LHCN-M2 (cell line): Measurements from ENCODE around the gene CRIP1. TPM values are rescaled to one million over a fixed set of nuclear protein-coding genes. Genes with fewer than 3 reads are reported as not detected.

ENCODE experiments used
- DNase-seq: peaks from one replicate; pipeline ENCODE4 v3.0.0-alpha.2; 2012; ENCODE audit warnings: low read depth
- total RNA-seq: library from RNA; depleted of rRNA; stranded (reverse); fragments of >200 nt; gene quantifications from 2 replicates; pipeline ENCODE4 v1.2.3, GENCODE V29; 2014

The CRIP1 gene
- total RNA-seq, 1 experiment from 2014 or later = not detected

DNA sequence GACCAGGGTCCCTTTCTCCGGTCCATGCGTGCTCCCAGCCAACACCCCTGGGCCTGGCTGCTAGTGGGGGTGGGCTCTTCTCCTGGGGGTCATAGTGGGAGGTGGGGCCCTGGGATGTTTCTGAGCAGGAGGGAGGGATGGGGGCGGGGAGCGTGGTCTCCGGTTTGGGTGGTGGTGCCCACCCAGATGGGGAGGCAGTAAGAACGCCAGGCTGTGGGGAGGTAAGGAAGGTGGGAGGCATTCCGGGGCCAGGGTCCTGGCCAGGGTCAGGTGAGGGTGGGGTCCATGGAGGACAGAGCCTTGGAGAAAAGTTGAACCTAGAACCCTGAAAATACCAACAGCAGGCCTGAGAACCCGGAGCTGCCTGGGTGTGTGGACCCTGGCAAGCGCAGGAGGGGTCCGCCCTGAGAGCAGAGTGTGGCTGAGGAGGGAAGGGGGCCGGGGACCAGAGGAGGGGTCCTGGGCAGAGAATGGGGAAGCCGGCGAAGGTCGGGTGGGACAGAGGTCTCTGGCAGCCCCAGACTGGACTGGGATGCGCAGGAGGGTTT, 6.4 kb upstream of the CRIP1 start:
- no peak for DNase-seq

DNA sequence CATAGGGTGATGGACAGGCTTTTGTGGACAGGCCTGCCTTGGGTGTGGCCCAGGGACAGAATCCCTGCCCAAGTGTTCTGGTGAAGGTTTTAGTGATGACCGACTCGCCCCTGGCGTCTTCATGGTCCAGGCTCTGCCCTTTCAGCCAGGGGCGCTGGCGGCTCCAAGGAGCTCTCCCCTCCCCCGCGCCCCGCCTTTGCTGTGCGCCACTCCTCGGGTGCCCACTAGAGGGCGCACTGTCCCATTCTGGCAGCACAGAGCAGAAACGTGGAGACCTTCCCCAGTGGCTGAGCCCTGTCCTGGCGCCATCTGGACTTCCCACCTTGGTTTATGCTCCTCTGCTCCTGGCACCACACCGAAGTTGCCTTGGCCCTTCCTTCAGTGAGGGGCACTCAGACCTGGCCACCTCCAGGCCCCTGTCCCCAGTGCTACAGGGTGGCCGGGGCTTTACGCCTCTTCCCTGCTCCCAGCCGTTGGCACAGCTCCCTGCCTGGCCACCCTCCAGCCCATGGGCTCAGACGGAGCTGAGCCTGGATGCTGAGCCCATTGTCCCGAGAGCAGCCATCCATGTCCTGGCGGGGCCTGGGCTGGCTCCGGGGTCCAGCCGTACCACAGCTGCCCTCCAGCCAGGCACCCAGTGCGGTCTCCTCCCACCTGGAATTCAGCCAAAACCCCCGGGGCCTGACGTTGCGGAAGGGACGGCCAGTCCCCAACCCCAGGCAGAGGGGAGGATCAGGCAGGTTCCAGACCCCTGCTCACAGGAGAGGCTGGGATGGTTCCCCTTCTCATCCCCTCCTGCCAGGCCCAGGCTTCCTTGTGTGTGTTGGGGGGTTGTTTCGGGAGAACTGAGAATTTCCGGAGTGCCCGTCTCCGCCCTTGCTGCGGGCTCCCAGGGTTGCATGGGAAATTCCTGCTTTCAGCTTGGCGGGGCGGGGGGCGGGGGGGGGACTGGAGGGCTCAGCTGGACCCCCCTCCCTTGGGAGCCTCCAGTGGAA, 5.6 kb upstream of the CRIP1 start:
- DNase-seq = peak; percentile 86

DNA sequence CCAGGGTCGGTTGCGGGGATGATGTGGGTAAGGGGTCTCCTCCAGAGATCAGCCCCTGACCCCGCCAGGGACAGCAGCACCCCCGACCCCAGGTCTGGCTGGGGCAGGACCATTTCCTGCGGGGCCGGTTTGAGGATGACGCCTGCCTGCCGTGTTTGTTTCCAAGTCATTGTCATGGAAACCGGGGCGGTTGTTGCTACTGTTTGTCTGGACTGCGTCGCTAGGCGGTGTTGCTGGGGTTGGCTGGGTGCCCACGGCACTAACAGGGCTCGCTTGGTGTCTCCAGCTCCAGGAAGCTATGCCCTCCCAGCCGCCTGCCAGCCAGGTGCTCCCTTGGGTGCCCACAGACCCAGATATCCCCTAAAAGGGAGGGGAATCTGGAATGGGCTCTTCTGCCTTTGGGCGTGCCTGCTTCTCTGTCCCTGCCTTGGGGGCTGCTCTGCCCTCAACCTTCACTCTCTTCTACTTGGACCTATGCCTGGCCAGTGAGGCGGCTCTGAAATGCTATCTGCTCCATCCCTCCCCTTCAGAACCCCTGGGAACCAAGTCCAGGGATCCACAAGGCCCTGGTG, 4.7 kb upstream of the CRIP1 start:
- DNase-seq = peak; percentile 96

DNA sequence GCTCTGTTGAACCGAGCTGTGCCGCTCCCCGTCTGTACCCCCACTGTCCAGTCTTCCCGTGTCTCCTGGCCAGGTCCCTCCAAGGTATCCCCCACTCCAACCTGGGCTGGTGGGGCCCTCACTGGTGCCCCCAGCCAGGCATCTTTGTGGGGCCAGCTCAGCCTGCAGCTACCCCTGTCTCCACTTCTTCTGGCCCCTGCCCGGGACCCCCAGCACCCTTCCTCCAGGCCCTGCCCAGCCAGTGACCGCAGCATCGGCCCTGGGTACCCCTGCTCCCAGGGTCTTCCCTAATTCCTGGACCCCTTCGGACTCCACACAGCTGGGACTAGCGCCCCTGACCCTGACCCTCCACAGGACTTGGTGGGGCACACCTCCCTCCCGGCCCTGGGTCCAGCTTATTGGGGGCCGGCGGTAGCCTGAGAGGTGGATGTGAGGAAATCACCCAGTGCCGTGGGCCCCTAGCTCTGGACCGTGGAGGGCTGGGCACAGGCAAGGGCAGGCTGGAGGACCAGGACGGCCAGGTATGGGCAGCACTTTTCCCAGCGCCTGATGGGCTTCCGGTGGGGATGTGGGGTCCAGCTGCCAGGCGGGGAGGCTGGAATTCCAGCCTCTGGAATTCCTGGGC, 4.1 kb upstream of the CRIP1 start:
- no peak for DNase-seq

DNA sequence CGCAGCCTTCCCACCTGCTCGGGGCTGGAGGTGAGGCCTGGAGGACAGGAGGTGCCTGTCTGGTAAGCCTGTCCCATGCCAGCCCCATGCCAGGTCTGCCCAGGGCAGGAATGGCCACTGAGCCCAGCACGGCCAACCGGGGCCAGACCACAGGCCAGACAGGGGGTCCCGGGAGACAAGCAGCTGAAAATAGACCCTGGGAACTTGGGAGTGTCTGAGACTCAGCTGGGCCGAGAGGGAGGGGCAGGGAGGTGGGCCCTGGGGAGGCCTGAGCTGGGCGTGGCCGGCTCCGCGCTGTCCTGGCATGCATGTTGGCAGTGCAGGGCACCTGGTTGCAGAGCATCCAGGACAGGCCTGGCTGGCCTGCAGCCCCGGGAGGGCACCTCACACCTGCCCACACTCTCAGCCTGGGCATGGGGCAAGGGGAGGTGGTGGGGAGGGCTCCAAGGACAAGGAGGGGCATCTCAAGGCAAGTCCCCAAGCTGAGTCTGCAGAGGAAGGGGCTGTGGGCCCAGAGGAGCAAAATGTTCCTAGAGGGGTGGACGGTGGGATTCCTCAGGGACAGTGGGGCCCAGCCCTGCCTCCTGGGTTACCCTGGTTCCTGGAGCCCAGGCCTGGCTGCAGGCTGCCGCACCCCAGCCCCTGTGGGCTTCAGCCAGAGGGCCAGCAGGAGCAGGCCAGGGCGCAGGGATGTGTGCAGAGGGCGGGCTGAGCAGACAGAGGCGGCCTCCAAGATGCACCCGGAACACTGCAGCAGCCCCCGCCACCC, 3.2 kb upstream of the CRIP1 start:
- no peak for DNase-seq

DNA sequence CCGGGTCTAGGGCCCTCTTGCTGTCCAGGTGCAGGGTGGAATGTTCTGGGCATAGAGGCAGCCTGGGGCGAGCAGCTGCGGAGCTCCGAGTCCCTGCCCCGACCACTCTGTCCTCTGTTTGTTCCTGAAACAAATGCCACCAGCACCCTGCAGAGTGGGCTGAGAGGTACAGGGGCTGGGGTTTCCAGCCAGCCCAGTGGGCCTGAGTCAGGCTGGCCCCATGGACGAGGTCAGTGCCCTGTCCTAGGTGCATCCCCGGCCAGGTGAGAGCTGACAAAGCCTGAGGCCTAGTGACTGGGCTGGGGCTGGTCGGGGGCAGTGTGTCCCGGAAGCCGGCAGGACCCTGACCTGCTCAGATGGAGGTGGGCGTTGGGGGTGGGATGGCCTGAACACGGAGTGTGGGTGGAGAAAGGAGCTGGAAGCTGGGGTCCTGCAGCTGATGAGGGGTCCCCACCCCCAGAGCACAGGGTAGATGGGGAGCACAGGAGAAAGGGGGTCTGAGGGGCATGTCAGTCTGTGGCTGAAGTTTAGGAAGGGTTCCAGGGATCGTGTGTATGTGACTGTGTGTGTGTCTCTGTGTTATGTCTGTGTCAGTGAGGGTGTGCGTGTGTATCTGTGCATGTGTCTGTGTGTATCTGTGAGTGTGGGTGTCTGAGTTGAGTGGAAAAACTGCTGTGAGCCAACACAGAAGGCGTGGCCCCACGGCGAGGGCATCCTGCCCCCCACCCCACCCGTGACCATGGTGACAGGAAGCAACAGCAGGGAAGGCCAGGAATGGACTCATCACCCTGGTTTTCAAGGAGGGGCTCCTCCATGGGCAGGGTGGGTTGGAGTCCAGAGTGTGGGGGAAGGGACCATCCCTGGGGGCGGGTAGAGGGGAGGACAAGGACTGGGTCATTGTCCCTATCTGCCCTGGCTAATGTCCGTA, 2.4 kb upstream of the CRIP1 start:
- DNase-seq = peak; percentile 7

DNA sequence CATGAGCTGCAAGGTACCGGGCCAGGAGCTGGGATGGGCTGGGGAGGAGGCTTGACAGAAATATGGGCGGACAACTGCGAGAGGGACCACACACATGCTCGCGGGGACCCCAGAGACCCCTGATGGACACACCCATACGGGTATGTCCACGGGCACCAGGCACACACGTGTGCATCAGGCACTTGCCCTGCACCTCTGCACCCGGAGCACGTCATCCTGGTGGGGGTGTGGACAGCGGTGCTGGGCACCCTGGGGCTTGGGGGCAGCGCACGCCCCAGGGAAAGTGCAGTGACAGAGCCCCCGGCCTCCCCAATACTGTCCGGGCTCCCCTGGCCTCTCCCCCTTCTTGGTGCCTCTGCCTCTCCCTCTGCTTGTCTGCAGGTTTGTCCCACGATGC, 1.7 kb upstream of the CRIP1 start:
- no peak for DNase-seq

DNA sequence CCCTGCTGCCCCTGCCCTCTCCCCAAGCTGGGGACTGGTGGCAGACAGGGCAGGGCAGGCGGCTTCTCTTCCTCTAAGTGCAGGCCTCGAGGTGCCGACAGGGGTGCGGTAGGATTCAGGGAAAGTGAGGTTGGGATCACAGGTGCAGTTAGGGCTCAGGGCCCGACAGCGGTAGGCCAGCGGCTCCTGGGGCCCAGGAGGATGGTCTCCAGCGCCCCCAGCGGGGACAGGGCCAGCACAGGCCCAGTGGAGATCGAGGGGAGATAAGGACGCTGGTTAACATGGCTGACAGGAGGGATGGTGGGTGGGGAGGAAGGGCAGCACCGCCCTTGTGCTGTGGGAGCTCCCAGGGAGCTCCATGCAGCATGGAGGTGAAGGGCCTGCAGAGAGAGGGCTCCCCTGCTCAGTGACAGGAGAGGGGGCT, 935 bp upstream of the CRIP1 start:
- DNase-seq = no peak

DNA sequence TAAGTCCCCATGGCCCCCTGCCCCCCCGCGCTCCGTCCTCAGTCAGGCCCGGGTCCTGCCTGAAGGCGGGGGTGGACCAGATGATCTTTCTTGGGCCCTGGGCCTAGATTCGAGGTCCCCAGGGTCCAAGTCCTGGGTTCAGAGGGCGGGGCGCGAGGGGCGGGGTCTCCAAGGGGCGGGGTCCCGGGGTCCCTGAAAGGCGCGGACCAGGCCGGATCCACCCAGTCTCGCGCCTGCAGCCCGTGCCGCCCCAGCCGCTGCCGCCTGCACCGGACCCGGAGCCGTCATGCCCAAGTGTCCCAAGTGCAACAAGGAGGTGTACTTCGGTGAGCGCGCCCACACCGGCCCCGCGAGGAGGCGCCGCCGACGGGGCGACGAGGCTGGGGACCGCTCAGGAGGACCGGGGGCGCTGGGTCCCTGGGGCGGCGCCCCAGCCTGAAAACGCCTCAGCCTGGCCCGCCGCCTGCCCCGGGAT, 325 bp downstream of the CRIP1 start:
- no peak for DNase-seq

DNA sequence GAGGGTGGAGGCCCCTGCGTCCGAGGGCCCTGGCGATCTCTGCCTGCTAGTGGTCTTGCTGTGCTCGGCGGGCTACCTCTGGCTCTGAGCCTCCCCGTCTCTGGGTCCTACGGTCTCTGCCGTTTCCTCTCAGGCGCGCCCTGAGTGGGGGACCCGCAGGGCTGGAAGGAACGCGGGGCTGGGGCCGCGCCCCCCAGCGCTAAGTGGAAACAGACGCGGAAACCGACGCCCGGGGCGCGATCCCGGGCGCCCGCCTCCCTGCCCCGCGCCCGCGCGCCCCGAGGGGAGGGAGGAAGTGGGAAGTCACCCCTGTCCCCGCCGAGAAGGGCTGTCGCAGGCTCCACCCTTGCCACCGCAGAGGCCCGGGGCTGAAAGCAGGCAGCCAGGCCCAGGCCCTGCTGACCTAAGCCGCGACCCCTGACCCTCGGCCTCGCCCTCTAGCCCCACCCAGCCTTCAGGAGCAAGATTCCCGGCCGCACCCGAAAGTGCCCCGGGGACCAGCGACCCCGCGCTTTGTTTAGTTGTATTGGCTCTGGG, 831 bp downstream of the CRIP1 start:
- no peak for DNase-seq

DNA sequence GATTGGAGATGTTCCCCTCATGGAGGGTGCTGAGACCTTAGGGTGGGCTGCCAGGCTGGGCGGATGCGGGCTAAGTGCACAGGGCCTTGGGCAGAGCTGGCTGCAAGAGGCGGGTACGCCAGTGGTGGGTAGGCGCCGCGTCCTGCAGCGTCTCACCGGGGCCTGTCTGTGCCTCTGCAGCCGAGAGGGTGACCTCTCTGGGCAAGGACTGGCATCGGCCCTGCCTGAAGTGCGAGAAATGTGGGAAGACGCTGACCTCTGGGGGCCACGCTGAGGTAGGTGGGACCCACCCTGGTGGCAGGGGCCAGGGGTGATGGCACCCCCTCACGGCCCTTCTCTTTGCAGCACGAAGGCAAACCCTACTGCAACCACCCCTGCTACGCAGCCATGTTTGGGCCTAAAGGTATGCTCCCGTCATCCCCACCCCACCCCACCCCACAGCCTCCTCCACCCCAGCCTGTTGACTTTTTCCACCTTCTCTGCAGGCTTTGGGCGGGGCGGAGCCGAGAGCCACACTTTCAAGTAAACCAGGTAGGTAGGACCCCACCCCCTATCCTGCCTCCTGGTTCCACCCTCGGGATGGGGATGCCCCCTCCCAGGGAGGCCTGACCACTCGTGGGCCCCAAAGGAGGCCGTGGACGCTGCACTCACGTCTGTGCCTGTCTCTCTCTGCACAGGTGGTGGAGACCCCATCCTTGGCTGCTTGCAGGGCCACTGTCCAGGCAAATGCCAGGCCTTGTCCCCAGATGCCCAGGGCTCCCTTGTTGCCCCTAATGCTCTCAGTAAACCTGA, 1.5 kb downstream of the CRIP1 start:
- no peak for DNase-seq

DNA sequence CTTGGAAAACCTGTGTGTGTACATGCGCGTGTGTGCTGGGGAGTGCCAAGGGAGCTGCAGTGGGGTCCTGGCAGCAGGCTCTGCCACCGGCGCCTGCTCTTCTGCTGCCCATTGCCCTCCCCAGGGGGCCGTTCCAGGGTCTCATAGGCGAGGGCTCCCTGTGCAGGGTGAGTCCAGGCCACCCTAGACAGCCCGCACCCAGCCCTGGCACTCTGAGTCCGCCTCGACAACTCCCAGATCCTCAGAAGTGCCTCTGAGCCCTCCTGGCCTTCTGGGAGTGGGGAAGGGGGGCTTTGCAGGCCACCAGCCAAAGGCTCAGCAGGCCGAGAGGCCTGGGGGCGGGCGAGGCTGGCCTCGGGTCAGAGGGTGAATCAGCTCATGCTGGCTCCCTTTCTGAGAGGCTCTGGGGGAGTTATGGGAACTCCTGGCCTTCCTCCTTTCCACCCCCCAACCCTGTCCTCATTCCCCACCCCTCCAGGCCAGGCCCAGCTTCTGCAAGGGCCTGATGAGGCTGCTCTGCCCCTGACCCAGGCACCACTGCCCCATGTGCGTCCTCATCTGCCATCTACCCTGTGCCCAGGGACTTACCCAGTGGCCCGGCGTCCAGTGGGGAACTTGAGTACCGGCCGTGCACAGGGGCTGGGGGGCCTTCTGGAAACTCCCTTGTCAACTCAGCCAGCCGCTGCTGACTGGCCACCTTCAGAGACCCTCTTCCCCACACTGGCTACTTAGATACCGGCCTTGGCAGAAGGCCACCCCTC, 2.3 kb downstream of the CRIP1 start:
- no peak for DNase-seq

DNA sequence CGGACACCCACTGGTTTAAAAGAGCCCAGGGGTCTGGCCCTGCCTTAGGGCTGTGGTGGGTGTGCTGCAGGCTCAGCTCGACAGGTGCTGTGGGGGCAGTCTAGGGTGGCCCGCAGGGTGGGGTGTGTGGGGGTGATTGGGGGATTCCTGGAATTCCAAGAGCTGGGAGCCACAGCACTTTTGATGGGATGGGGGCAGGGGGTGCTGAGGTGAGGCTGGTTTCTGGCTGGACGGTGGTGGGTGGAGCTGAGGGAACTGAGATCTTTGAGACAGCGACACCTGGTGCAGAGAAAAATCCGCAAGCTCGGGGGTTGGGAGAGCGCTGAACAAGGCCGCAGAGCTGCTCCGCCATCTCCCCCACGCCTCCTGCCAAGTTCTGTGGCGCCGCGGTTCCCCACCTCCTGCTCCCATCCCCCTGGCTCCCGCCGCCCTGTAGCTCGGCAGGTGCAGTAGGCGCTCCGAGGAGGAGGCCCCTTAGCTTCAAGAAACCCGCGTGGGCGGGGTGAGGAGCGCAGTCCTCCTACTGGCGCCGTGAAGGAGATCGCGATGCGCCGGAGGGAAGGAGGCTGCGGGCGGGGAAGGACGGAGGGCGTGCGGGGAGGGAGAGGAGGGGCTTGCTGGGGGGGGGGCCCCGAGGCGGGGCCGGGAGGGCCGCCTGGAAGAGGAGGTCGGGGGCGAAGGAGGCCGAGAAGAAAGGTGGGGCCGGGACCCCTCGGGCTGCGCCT, 3.0 kb downstream of the CRIP1 start:
- DNase-seq = peak; percentile 73

DNA sequence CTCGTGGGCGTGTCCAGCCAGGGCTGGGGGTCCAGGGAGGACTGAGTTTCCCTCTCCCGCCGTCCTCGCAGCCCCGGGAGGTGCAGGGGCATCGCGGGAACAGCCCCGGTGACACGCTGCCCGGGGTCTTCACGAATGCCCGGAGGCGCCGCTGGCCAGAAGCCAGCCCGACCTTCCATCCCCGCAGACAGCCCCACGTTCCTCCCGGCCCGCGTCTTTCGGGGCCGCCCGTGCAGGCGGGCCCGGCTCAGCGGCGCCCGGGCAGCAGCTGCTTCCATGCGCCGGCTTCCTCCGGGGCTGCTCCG, 3.5 kb downstream of the CRIP1 start:
- no peak for DNase-seq

DNA sequence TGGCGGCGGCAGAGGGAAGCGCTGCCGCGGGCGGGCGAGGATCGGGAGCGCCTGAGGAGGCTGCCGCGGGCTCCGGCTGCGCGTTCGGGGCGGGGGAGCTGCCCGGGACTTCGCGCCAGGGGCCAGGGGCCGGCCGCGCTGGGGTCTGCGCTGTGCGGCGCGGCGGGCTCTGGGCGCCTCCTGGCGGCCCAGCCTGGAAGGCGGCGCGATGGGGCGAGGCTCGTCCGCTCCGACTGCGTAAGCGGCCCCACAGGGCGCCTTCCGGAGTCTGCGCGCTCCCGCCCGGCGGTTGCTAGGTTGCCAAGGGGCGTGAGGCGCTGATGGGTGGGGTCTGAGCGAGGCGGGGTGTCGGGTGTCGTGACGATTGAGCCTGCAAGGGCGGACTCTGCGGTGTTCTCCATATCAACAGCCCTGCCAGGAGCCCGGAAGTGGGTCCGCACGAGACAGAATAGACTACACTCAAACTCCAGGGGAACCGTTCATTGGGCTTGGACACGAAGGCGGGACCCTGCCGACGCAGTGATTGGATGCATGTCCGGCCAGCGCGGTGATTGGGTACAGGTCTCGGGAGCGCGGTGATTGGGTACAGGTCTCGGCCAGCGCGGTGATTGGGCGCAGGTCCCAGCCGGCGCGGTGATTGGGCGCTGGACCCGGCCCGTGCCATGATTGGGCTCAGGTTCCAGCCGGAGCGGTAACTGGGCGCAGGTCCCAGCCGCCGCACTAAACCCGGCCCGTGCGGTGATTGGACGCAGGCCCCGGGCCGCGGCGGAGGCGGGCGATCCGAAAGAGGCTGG, 4.1 kb downstream of the CRIP1 start, which contains the start of gene TEDC1:
Gene TEDC1 (plus strand): TSS at position 675 of the 794 bp plus-strand sequence. CDS start 130 bp downstream, outside the sequence.
- DNase-seq = peak; percentile 100

DNA sequence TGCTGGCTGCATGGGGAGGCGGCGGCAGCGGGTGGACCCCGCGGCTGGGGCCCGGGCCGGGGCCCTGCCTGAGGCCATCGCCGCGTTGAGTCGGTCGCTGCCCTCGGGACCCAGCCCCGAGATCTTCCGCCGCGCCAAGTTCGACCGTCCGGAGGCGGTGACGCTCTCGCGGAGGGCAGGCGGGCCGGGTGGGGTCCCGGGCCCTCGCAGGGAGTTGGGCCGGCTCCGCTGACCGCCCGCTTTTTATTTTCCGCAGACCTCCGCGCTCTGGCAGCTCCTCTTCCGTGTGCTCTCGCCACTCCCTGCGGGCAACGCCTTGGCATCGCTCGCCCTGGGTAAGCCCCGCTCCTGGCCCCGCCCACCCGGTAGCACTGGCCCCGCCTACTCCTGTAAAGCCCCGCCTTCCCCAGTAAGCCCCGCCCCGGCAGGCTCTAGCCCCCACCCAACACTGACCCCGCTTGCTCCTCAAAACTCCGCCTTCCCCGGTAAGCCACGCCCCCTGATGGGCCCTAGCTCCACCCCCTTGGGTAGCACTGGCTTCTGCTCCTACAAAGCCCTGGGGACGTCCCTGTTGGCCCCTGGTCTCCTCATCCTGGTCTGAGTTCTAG, 4.8 kb downstream of the CRIP1 start:
- peak; percentile 64 for DNase-seq
